Keratinocyte (primary cell): ENCODE results near the gene CXCL10. TPM values are rescaled to one million over a fixed set of nuclear protein-coding genes. Genes with fewer than 3 reads are reported as not detected.

Source experiments
- DNase-seq: peaks from one replicate; pipeline ENCODE4 v3.0.0-alpha.2; 2011; ENCODE audit warnings: low read depth, missing footprints, low spot score
- FAIRE-seq: peaks from 2 replicates; lab custom pipeline; 2011; peaks lifted over from hg19 to GRCh38; lab: Jason Lieb, UNC
- H2AFZ ChIP-seq: 2 replicates; pipeline ENCODE4 v1.6.0; 2012; ENCODE audit warnings: low read length, control low read depth, inconsistent platforms; ENCODE audit not compliant: control insufficient read depth
- H3K27ac ChIP-seq: 2 replicates; pipeline ENCODE4 v1.5.1; 2011; ENCODE audit warnings: low read length; ENCODE audit not compliant: control insufficient read depth, insufficient read depth
- H3K27me3 ChIP-seq: 3 replicates; pipeline ENCODE4 v1.6.0; 2011; ENCODE audit warnings: low read length; ENCODE audit not compliant: control insufficient read depth, insufficient read depth; ENCODE audit errors: extremely low read depth
- H3K36me3 ChIP-seq, 2 experiments: 2 replicates in 1 of 2; 3 replicates in 1 of 2; pipeline ENCODE4 v1.5.1; 2011; ENCODE audit warnings: low read length in 2 of 2, mild to moderate bottlenecking in 1 of 2; ENCODE audit not compliant: control insufficient read depth in 2 of 2, insufficient read depth in 2 of 2; ENCODE audit errors: extremely low read depth in 1 of 2
- H3K4me1 ChIP-seq: 3 replicates; pipeline ENCODE4 v1.5.1; 2011; ENCODE audit warnings: low read length; ENCODE audit not compliant: control insufficient read depth, insufficient read depth; ENCODE audit errors: extremely low read depth
- H3K4me2 ChIP-seq: 3 replicates; pipeline ENCODE4 v1.6.0; 2011; ENCODE audit warnings: low read depth, low read length; ENCODE audit not compliant: control insufficient read depth, insufficient read depth; ENCODE audit errors: extremely low read depth
- H3K4me3 ChIP-seq, 3 experiments: fragments of 200-600 bp in 1 of 3; sonication (generic) in 1 of 3; 2 replicates in 2 of 3; 3 replicates in 1 of 3; pipeline ENCODE4 v1.5.1; 2011 to 2016; ENCODE audit warnings: low read length in 3 of 3, mild to moderate bottlenecking in 3 of 3, control low read depth in 2 of 3, inconsistent platforms in 1 of 3, low read depth in 1 of 3, mixed read lengths in 1 of 3, mixed run types in 1 of 3, moderate library complexity in 1 of 3; ENCODE audit not compliant: control insufficient read depth in 2 of 3, insufficient read depth in 2 of 3; ENCODE audit errors: extremely low read depth in 1 of 3
- H3K79me2 ChIP-seq: 2 replicates; pipeline ENCODE4 v1.6.0; 2012; ENCODE audit warnings: low read length; ENCODE audit not compliant: control insufficient read depth, insufficient read depth
- H3K9ac ChIP-seq: 3 replicates; pipeline ENCODE4 v1.6.0; 2011; ENCODE audit warnings: low read length; ENCODE audit not compliant: control insufficient read depth, insufficient read depth; ENCODE audit errors: extremely low read depth
- H3K9me1 ChIP-seq: 3 replicates; pipeline ENCODE4 v1.6.0; 2011; ENCODE audit warnings: low read length; ENCODE audit not compliant: control insufficient read depth, insufficient read depth; ENCODE audit errors: extremely low read depth
- H3K9me3 ChIP-seq: 2 replicates; pipeline ENCODE4 v1.5.1; 2012; ENCODE audit warnings: low read depth, low read length; ENCODE audit not compliant: control insufficient read depth
- H4K20me1 ChIP-seq: 3 replicates; pipeline ENCODE4 v1.6.0; 2011; ENCODE audit warnings: low read length; ENCODE audit not compliant: control insufficient read depth, insufficient read depth; ENCODE audit errors: extremely low read depth
- EZH2 ChIP-seq: IDR thresholded peaks from one replicate; pipeline ENCODE4 v1.6.1; 2012; ENCODE audit warnings: inconsistent platforms, mild to moderate bottlenecking, low read length, moderate library complexity
- dilution Hi-C: fragments of 300-500 bp; cut with MboI; formaldehyde crosslinking; loops from one replicate; pipeline ENCODE4 v1.7.0; 2020; ENCODE audit warnings: low sequenced_read_pairs; ENCODE audit not compliant: extremely low pct_ligation_motif_present
- polyA plus RNA-seq, 5 experiments: library from polyadenylated mRNA; depleted of rRNA in 3 of 5; stranded (reverse) in 3 of 5; stranded (forward) in 1 of 5; unstranded in 1 of 5; fragments of >200 nt; gene quantifications; 1 replicate in 1 of 5; 2 replicates in 3 of 5; 3 replicates in 1 of 5; pipeline versions ENCODE4 v1.2.1 to v1.2.3, GENCODE V29; 2011 to 2012; ENCODE audit warnings: missing spikeins in 2 of 5, low read depth in 1 of 5, low replicate concordance in 1 of 5
- TF ChIP-seq, protein P1 (sequence below), 3 experiments: IDR thresholded peaks in 1 of 3; conservative IDR thresholded peaks in 1 of 3; optimal IDR thresholded peaks in 1 of 3; 2 replicates in 2 of 3; 3 replicates in 1 of 3; pipeline versions ENCODE3 to v1.5.1; 2011; ENCODE audit warnings: low read length in 3 of 3, mild to moderate bottlenecking in 3 of 3, moderate library complexity in 2 of 3, control low read depth in 1 of 3, inconsistent platforms in 1 of 3; ENCODE audit not compliant: insufficient read depth in 2 of 3; ENCODE audit errors: extremely low read depth in 1 of 3

The CXCL10 gene
- polyA plus RNA-seq, 1 donor (not counting 4 experiments of a cell fraction or from before 2014, with no cell fraction given) = 0.72 TPM

DNA sequence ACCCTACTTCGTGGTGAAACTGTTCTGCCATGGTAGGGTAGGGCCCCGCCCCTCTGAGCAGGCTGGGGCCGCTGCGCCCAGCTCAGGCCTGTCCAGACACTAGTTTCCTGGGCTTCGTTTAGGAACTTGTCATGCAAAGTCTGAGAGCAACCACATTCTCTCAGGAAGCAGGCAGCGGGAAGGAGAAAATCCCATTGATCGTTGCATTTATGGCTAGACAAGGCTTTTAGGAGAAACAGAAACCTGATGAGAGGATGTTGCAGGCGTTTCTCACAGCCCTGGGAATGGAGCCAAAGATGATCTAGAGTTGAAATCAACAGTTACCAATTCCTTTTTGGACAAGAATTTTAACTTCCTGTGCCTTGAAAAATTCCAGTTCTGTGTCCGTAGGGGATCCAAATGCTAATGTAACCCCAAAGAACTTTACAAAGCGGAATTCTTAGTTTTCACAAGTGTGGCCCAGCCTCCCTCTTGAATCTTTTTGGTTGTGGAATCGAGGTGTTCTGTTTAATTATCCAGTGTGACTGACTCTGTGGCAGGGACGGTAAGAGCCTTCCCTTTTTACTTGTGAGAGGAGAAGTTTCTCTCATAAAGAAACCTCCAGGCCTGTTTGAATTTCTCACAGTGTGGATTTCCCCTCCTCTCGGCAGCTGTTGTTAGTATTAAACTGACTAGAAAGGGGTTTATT is 11.5 kb downstream of the CXCL10 start:
- H3K4me2 ChIP-seq = peak overlapping the region; percentile 55

DNA sequence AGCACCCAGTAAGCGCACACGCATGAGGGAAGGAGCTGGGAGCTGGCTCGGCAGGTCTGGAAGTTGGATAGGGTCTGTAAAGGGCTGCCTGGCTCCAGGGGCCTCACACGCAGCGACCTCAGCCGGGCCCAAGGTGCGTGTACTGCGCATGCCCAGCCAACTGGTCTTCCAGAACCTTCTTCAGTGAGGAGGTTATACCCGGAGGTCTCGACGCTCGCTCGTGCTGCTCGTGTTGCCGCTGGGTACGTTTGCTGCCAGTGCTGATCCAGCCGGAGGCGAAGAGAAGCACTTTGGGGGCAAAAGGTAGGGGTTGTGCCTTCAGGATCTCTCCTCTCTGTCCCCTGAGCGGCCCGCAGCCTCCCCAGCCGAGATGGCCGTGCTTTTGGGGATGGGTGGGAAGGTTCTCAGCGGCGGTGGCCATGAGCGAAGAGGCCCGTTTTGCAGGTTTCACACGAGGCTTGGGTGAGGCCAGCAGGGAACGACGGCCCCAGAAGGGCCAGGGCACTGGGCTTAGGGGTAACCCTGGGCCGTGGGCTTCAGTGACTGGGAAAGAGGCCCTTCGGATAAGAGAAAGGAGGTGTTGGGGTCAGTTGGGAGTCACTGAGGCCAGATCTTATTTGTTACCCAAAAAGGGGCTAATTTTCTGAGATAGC is 12.2 kb downstream of the CXCL10 start:
- no peak overlapping the region for H3K9ac ChIP-seq
- FAIRE-seq (no peak), DNase-seq (no peak)
- H3K4me1 ChIP-seq = peaks cover 31% of the 10 kb centered on the region
- peak overlapping the region; percentile 67 for H3K27ac ChIP-seq
- dilution Hi-C loops = no loop called here
- H3K9me3 ChIP-seq = no peaks in the 10 kb centered on the region
- no peaks in the 10 kb centered on the region for H3K79me2 ChIP-seq
- TF ChIP-seq, protein P1, sequence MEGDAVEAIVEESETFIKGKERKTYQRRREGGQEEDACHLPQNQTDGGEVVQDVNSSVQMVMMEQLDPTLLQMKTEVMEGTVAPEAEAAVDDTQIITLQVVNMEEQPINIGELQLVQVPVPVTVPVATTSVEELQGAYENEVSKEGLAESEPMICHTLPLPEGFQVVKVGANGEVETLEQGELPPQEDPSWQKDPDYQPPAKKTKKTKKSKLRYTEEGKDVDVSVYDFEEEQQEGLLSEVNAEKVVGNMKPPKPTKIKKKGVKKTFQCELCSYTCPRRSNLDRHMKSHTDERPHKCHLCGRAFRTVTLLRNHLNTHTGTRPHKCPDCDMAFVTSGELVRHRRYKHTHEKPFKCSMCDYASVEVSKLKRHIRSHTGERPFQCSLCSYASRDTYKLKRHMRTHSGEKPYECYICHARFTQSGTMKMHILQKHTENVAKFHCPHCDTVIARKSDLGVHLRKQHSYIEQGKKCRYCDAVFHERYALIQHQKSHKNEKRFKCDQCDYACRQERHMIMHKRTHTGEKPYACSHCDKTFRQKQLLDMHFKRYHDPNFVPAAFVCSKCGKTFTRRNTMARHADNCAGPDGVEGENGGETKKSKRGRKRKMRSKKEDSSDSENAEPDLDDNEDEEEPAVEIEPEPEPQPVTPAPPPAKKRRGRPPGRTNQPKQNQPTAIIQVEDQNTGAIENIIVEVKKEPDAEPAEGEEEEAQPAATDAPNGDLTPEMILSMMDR (optimal IDR thresholded peaks at IDR 0.05 in 1 of 3, IDR thresholded peaks at IDR 0.05 in 1 of 3, conservative IDR thresholded peaks at IDR 0.05 in 1 of 3; ENCODE audit: extremely low read depth in 1 of 3, insufficient read depth in 2 of 3, low read length in 3 of 3) = no peak
- no peak for TF ChIP-seq EZH2
- peak overlapping the region; percentile 55 for H3K4me2 ChIP-seq
- H3K36me3 ChIP-seq = no peaks in the 10 kb centered on the region
- no peaks in the 10 kb centered on the region for H3K27me3 ChIP-seq
- peak overlapping the region; percentile 78 for H2AFZ ChIP-seq
- H3K9me1 ChIP-seq = no peaks in the 10 kb centered on the region
- H3K4me3 ChIP-seq = no peak overlapping the region
- no peaks in the 10 kb centered on the region for H4K20me1 ChIP-seq

More for the DNA sequence above, 11.5 kb downstream of the CXCL10 start:
- H3K9ac ChIP-seq = peak overlapping the region; percentile 18
- H3K9me1 ChIP-seq = no peaks in the 10 kb centered on the region
- H3K27me3 ChIP-seq = no peaks in the 10 kb centered on the region
- H3K9me3 ChIP-seq = no peaks in the 10 kb centered on the region
- no peaks in the 10 kb centered on the region for H4K20me1 ChIP-seq
- peaks cover 38% of the 10 kb centered on the region for H3K4me1 ChIP-seq
- H3K79me2 ChIP-seq = no peaks in the 10 kb centered on the region
- no peaks in the 10 kb centered on the region for H3K36me3 ChIP-seq
- DNase-seq (no peak), FAIRE-seq (peak; percentile 86)
- peak overlapping the region; percentile 78 for H2AFZ ChIP-seq
- H3K27ac ChIP-seq = peak overlapping the region; percentile 67
- dilution Hi-C loops = no loop called here
- H3K4me3 ChIP-seq = peak overlapping the region; percentile 6 to 36 (median 6)
- no peak for TF ChIP-seq EZH2
- TF ChIP-seq, protein P1 (optimal IDR thresholded peaks at IDR 0.05 in 1 of 3, IDR thresholded peaks at IDR 0.05 in 1 of 3, conservative IDR thresholded peaks at IDR 0.05 in 1 of 3; ENCODE audit: extremely low read depth in 1 of 3, insufficient read depth in 2 of 3, low read length in 3 of 3) = no peak
